Mesendoderm (in vitro differentiated cells): ENCODE results near the gene SEMA6C.
"Not testable (repeated sequence)": the region's sequence is repeated elsewhere in the genome, so short reads cannot be mapped to it uniquely, and the experiment has no call there.

Experiments used
- DNase-seq: peaks from one replicate; pipeline ENCODE4 v3.0.0; 2013
- H2AK5ac ChIP-seq: 2 replicates; pipeline ENCODE4 v1.6.1; 2013; ENCODE audit warnings: low read length, inconsistent platforms
- H2BK120ac ChIP-seq: 2 replicates; pipeline ENCODE4 v1.6.1; 2013; ENCODE audit warnings: low read depth, mild to moderate bottlenecking, low read length, moderate library complexity, mixed read lengths
- H2BK15ac ChIP-seq: replicated peaks from 2 replicates; pipeline ENCODE4 v1.6.1; 2013; ENCODE audit warnings: low read depth, mild to moderate bottlenecking, moderate library complexity
- H2BK5ac ChIP-seq: 2 replicates; pipeline ENCODE4 v1.6.1; 2013; ENCODE audit warnings: low read length, inconsistent platforms
- H3K18ac ChIP-seq: 2 replicates; pipeline ENCODE4 v1.6.1; 2013; ENCODE audit warnings: mild to moderate bottlenecking, low read length, mixed read lengths
- H3K23ac ChIP-seq: one replicate; pipeline ENCODE4 v1.6.1; 2013; ENCODE audit warnings: low read length
- H3K27ac ChIP-seq: 2 replicates; pipeline ENCODE4 v1.5.1; 2013; ENCODE audit warnings: low read depth, mild to moderate bottlenecking, inconsistent platforms, low read length, moderate library complexity
- H3K27me3 ChIP-seq: 2 replicates; pipeline ENCODE4 v1.6.1; 2013; ENCODE audit warnings: low read length, control low read depth, mild to moderate bottlenecking, inconsistent platforms; ENCODE audit not compliant: insufficient read depth, poor library complexity
- H3K36me3 ChIP-seq: 2 replicates; pipeline ENCODE4 v1.6.1; 2013; ENCODE audit warnings: low read length, inconsistent platforms; ENCODE audit not compliant: control insufficient read depth, insufficient read depth
- H3K4ac ChIP-seq: one replicate; pipeline ENCODE4 v1.6.1; 2013; ENCODE audit warnings: low read depth, mild to moderate bottlenecking, low read length, moderate library complexity
- H3K4me1 ChIP-seq: 2 replicates; pipeline ENCODE4 v1.6.1; 2013; ENCODE audit warnings: low read depth, low read length, inconsistent platforms; ENCODE audit not compliant: control insufficient read depth
- H3K4me2 ChIP-seq: 2 replicates; pipeline ENCODE4 v1.6.1; 2013; ENCODE audit warnings: low read length
- H3K4me3 ChIP-seq: 2 replicates; pipeline ENCODE4 v1.5.1; 2013; ENCODE audit warnings: mild to moderate bottlenecking, low read length
- H3K56ac ChIP-seq: one replicate; pipeline ENCODE4 v1.6.1; 2013; ENCODE audit warnings: low read length
- H3K79me1 ChIP-seq: 2 replicates; pipeline ENCODE4 v1.6.1; 2013; ENCODE audit warnings: low read length, inconsistent platforms
- H3K79me2 ChIP-seq: 2 replicates; pipeline ENCODE4 v1.6.1; 2013; ENCODE audit warnings: mild to moderate bottlenecking, low read length; ENCODE audit not compliant: control insufficient read depth, insufficient read depth
- H3K9ac ChIP-seq: 2 replicates; pipeline ENCODE4 v1.6.1; 2013; ENCODE audit warnings: low read length, inconsistent platforms
- H4K5ac ChIP-seq: one replicate; pipeline ENCODE4 v1.6.1; 2013; ENCODE audit warnings: low read length
- H4K8ac ChIP-seq: one replicate; pipeline ENCODE4 v1.6.1; 2013; ENCODE audit warnings: low read depth, mild to moderate bottlenecking, control low read depth, low read length, moderate library complexity
- WGBS: extraction: QIAGEN DNeasy Blood & Tissue Kit; methylation state at CpG from one replicate; pipeline ENCODE4 v1.1.7; 2013; ENCODE audit warnings: low lambda C conversion rate, missing lambda C conversion rate; ENCODE audit not compliant: insufficient coverage; ENCODE audit errors: extremely low coverage; 5-methylcytosine and 5-hydroxymethylcytosine counted together

The SEMA6C gene

GRCh38 chr1:151189637-151190445, 43.4 kb upstream of the SEMA6C start, which contains the start of gene VPS72:
Gene VPS72, minus strand, starts transcription at chr1:151190197. Its CDS starts 76 bp downstream, at chr1:151190121.
- Histone ChIP-seq H2BK5ac (no peak within 1 kb of the TSS), H3K4me1 (no peaks in the 10 kb centered on the region), H3K79me2 (peaks cover 12% of the 10 kb centered on the region), H4K8ac (no peak within 1 kb of the TSS), H4K5ac (no peak within 1 kb of the TSS), H3K27ac (peak within 1 kb of the TSS; percentile 29), H3K18ac (peak within 1 kb of the TSS; percentile 95), H3K4ac (peak within 1 kb of the TSS; percentile 41), H3K4me2 (peak within 1 kb of the TSS; percentile 50), H3K36me3 (peaks cover 4% of the 10 kb centered on the region), H3K56ac (peak within 1 kb of the TSS; percentile 84), H2BK120ac (peak within 1 kb of the TSS; percentile 10), H3K23ac (no peak within 1 kb of the TSS), H2AK5ac (no peak within 1 kb of the TSS), H3K4me3 (peak within 1 kb of the TSS; percentile 52), H3K27me3 (no peaks in the 10 kb centered on the region), H3K9ac (peak within 1 kb of the TSS; percentile 72), H2BK15ac (no peak within 1 kb of the TSS), H3K79me1 (peaks cover 8% of the 10 kb centered on the region)
- peak; percentile 95 for DNase-seq
- no CpG with 5 or more reads among the region's 42 CpGs for WGBS

DNA sequence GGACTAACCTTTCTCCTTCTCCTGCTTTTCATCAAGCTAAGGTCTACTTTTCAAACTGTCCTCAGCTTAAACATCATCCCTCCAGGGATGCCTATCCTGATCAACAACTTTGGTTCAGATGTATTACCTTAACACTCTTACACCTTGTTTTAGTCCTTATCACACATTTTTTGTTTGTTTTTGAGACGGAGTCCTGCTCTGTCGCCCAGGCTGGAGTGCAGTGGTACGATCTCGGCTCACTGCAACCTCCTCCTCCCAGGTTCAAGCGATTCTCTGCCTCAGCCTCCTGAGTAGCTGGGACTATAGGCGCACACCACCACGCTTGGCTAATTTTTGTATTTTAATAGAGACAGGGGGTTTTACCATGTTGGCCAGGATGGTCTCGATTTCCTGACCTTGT, 42.2 kb upstream of the SEMA6C start:
- not testable (repeated sequence) for DNase-seq, H2BK15ac ChIP-seq, H3K23ac ChIP-seq, H3K4ac ChIP-seq, H4K8ac ChIP-seq, H3K27me3 ChIP-seq, H3K4me2 ChIP-seq, H2BK120ac ChIP-seq, H3K4me1 ChIP-seq, H4K5ac ChIP-seq, H2BK5ac ChIP-seq, H3K27ac ChIP-seq, H3K56ac ChIP-seq, H3K18ac ChIP-seq, H3K79me1 ChIP-seq, H2AK5ac ChIP-seq, H3K4me3 ChIP-seq, H3K36me3 ChIP-seq
- Histone ChIP-seq H3K9ac (peak overlapping the region; percentile 72), H3K79me2 (peaks cover 12% of the 10 kb centered on the region)
- WGBS: no CpG with 5 or more reads among the region's 8 CpGs

DNA sequence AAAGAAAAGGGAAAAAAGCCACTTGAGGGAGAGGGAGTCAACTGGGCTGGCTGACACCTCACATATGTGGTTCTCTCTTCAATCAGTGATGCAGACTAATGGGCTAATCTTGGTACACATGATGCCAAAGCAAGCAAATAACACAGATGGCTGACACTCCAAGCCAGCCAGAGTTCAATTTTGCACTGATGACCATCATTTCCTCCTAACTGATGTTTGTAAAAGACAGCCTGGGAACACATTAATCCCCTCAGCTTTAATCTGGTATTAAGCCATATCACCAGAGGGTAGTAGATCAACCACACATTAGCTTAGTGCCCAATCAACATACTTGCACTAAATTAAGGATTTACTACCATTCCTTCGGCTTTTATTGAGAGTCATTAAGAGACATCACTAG, 40.8 kb upstream of the SEMA6C start:
- H3K9ac ChIP-seq: no peak overlapping the region
- no peak overlapping the region for H4K8ac ChIP-seq
- H3K4me1 ChIP-seq: no peaks in the 10 kb centered on the region
- no peak overlapping the region for H3K56ac ChIP-seq
- no peak overlapping the region for H3K18ac ChIP-seq
- H3K4me2 ChIP-seq: no peak overlapping the region
- DNase-seq: no peak
- peaks cover 8% of the 10 kb centered on the region for H3K79me1 ChIP-seq
- no peak overlapping the region for H3K4me3 ChIP-seq
- no peak overlapping the region for H4K5ac ChIP-seq
- H3K4ac ChIP-seq: no peak overlapping the region
- no peak overlapping the region for H2AK5ac ChIP-seq
- no CpG with 5 or more reads among the region's 1 CpG for WGBS
- H3K27ac ChIP-seq: no peak overlapping the region
- no peak overlapping the region for H2BK15ac ChIP-seq
- H3K79me2 ChIP-seq: peaks cover 12% of the 10 kb centered on the region
- H3K27me3 ChIP-seq: no peaks in the 10 kb centered on the region
- peaks cover 8% of the 10 kb centered on the region for H3K36me3 ChIP-seq
- no peak overlapping the region for H3K23ac ChIP-seq
- H2BK5ac ChIP-seq: no peak overlapping the region
- no peak overlapping the region for H2BK120ac ChIP-seq

- Histone ChIP-seq H2BK5ac (no peak overlapping the region), H3K56ac (no peak overlapping the region), H3K4ac (no peak overlapping the region), H3K79me1 (peaks cover 8% of the 10 kb centered on the region), H3K79me2 (peaks cover 9% of the 10 kb centered on the region), H3K4me1 (no peaks in the 10 kb centered on the region), H3K4me3 (no peak overlapping the region), H3K27ac (no peak overlapping the region), H3K4me2 (no peak overlapping the region), H3K27me3 (no peaks in the 10 kb centered on the region), H2BK15ac (no peak overlapping the region), H3K18ac (no peak overlapping the region), H2BK120ac (no peak overlapping the region), H3K23ac (no peak overlapping the region), H4K8ac (no peak overlapping the region), H4K5ac (no peak overlapping the region), H3K9ac (no peak overlapping the region), H3K36me3 (peaks cover 11% of the 10 kb centered on the region), H2AK5ac (no peak overlapping the region)
- no peak for DNase-seq
- WGBS: no CpG with 5 or more reads among the region's 10 CpGs
Observed at GRCh38 chr1:151184211-151184610, 37.8 kb upstream of the SEMA6C start.

DNA sequence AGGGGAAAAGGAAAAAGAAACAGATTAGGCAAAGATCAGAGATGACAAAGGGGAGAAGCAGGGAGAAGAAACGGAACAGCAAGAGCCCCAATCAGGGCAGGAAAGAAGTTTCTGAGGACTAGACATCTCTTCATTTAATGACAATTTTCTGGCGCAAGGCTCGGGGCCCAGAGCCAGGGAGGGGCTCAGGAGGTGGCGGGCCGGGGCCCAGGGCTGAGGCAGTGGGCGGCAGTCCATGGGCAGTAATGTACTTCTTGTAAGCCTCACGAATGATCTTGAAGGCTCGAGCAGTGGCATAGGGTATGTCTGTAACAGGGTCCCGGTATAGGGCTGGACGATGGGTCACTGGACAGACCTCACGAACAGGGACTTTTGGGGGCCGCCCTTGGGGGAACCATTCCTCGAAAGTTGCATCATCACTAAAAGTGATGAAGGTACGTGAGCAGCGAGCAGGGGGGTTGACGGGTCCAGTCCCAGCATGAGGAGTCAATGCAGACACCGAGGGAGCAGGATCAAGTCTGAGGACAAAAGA, 30.1 kb upstream of the SEMA6C start:
- peaks cover 4% of the 10 kb centered on the region for H3K36me3 ChIP-seq

More for the DNA sequence above, 30.1 kb upstream of the SEMA6C start:
- H3K23ac ChIP-seq: no peak overlapping the region
- H3K79me2 ChIP-seq: no peaks in the 10 kb centered on the region
- H2BK5ac ChIP-seq: no peak overlapping the region
- no peak overlapping the region for H2BK120ac ChIP-seq
- H3K4me1 ChIP-seq: no peaks in the 10 kb centered on the region
- DNase-seq: no peak
- no peak overlapping the region for H3K27ac ChIP-seq
- no peak overlapping the region for H2AK5ac ChIP-seq
- H4K8ac ChIP-seq: no peak overlapping the region
- H3K4me2 ChIP-seq: no peak overlapping the region
- H3K27me3 ChIP-seq: no peaks in the 10 kb centered on the region
- no peak overlapping the region for H2BK15ac ChIP-seq
- H3K79me1 ChIP-seq: no peaks in the 10 kb centered on the region
- no CpG with 5 or more reads among the region's 17 CpGs for WGBS
- H3K4me3 ChIP-seq: no peak overlapping the region
- H3K4ac ChIP-seq: no peak overlapping the region
- H3K56ac ChIP-seq: no peak overlapping the region
- no peak overlapping the region for H3K18ac ChIP-seq
- no peak overlapping the region for H4K5ac ChIP-seq
- H3K9ac ChIP-seq: no peak overlapping the region
